ENCODE measurements around the gene NUBPL.
"Not testable (repeated sequence)": the region's sequence is repeated elsewhere in the genome, so short reads cannot be mapped to it uniquely, and the experiment has no call there.

NUBPL gene

GRCh38 chr14:31678421-31679249 lies 117.4 kb downstream of the NUBPL start:
- DNase-seq: no peak

- no peak for DNase-seq
Measured at GRCh38 chr14:31682768-31683167, 121.6 kb downstream of the NUBPL start.

- DNase-seq: no peak
Measured at GRCh38 chr14:31687726-31688125, 126.5 kb downstream of the NUBPL start.

GRCh38 chr14:31690056-31690455 lies 128.9 kb downstream of the NUBPL start:
- no peak for DNase-seq

GRCh38 chr14:31692376-31692781 lies 131.2 kb downstream of the NUBPL start:
- no peak for DNase-seq

GRCh38 chr14:31696378-31696777 lies 135.2 kb downstream of the NUBPL start:
- DNase-seq: no peak

GRCh38 chr14:31699809-31700208 lies 138.6 kb downstream of the NUBPL start:
- no peak for DNase-seq

- no peak for DNase-seq
Measured at GRCh38 chr14:31700282-31701074, 139.3 kb downstream of the NUBPL start.

- no peak for DNase-seq
Measured at GRCh38 chr14:31702130-31702529, 140.9 kb downstream of the NUBPL start.

GRCh38 chr14:31703056-31703455 lies 141.9 kb downstream of the NUBPL start:
- no peak for DNase-seq

GRCh38 chr14:31705731-31706130 lies 144.5 kb downstream of the NUBPL start:
- no peak for DNase-seq

- DNase-seq: not testable (repeated sequence)
Measured at GRCh38 chr14:31708661-31709060, 147.5 kb downstream of the NUBPL start.

GRCh38 chr14:31712244-31713127 lies 151.3 kb downstream of the NUBPL start:
- DNase-seq: no peak

- DNase-seq: no peak
Measured at GRCh38 chr14:31716208-31716607, 155.0 kb downstream of the NUBPL start.

- DNase-seq: no peak
Measured at GRCh38 chr14:31717294-31718085, 156.3 kb downstream of the NUBPL start.

GRCh38 chr14:31718585-31718984 lies 157.4 kb downstream of the NUBPL start:
- DNase-seq: no peak

- DNase-seq: no peak
Measured at GRCh38 chr14:31718985-31719384, 157.8 kb downstream of the NUBPL start.

- no peak for DNase-seq
Measured at GRCh38 chr14:31726337-31726736, 165.1 kb downstream of the NUBPL start.

GRCh38 chr14:31727797-31728196 lies 166.6 kb downstream of the NUBPL start:
- DNase-seq: no peak

- DNase-seq: no peak
Measured at GRCh38 chr14:31740688-31741087, 179.5 kb downstream of the NUBPL start.

GRCh38 chr14:31745741-31746140 lies 184.5 kb downstream of the NUBPL start:
- no peak for DNase-seq

GRCh38 chr14:31746326-31746725 lies 185.1 kb downstream of the NUBPL start:
- no peak for DNase-seq

All from T1000 (cell line).